Transverse colon (tissue), 4 donors: Measurements from ENCODE around the gene SUN1.

Source experiments
- EP300 ChIP-seq: sonication (generic); formaldehyde crosslinking; IDR thresholded peaks from one replicate; pipeline ENCODE4 v1.6.1; 2017; ENCODE audit warnings: antibody characterized with exemption, low read depth
- POLR2A ChIP-seq: fragments of 450-650 bp; IDR thresholded peaks from one replicate; pipeline ENCODE4 v1.6.1; 2016; ENCODE audit warnings: antibody characterized with exemption, mild to moderate bottlenecking, moderate library complexity
- POLR2AphosphoS5 ChIP-seq, 3 donors: sonication (generic); formaldehyde crosslinking; IDR thresholded peaks; one replicate each; pipeline ENCODE4 v1.6.1; 2016; ENCODE audit warnings: antibody characterized with exemption in 3 of 3
- TF ChIP-seq, protein P1 (sequence below), 5 experiments: fragments of 200-600 bp in 3 of 5; fragments of 450-650 bp in 2 of 5; sonication (generic) in 3 of 5; IDR thresholded peaks; 1 replicate in 2 of 5; 2 replicates in 3 of 5; pipeline ENCODE4 v1.5.1; 2016 to 2017; ENCODE audit warnings: antibody characterized with exemption in 5 of 5, inconsistent platforms in 3 of 5, mild to moderate bottlenecking in 2 of 5, moderate library complexity in 1 of 5

DNA sequence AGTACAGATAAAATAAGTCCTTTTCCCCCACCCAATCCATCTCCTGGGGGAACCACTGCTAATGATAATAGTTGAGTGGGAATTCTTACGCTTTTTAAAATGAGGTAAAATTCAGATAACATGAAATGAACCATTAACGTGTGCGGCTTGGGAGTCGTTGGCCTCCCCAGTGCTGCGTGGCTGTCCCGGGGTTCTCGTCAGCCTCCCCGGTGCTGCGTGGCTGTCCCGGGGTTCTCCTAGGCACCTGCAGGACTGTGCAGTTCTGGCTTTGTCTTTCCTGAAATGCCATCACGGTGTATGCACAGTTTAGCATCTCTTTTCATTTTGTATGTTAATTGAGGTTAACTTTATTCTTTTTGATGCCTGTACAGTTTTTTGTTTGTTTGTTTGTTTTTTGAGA is 13.5 kb downstream of the SUN1 start:
- TF ChIP-seq, protein P1, sequence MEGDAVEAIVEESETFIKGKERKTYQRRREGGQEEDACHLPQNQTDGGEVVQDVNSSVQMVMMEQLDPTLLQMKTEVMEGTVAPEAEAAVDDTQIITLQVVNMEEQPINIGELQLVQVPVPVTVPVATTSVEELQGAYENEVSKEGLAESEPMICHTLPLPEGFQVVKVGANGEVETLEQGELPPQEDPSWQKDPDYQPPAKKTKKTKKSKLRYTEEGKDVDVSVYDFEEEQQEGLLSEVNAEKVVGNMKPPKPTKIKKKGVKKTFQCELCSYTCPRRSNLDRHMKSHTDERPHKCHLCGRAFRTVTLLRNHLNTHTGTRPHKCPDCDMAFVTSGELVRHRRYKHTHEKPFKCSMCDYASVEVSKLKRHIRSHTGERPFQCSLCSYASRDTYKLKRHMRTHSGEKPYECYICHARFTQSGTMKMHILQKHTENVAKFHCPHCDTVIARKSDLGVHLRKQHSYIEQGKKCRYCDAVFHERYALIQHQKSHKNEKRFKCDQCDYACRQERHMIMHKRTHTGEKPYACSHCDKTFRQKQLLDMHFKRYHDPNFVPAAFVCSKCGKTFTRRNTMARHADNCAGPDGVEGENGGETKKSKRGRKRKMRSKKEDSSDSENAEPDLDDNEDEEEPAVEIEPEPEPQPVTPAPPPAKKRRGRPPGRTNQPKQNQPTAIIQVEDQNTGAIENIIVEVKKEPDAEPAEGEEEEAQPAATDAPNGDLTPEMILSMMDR (IDR thresholded peaks at IDR 0.05): no peak
- TF ChIP-seq POLR2A: no peak
- TF ChIP-seq EP300: no peak
- TF ChIP-seq POLR2AphosphoS5 (IDR thresholded peaks at IDR 0.05): no peak
